Psoas muscle (tissue), 8 donors: ENCODE results near the gene SETBP1. TPM values are rescaled to one million over a fixed set of nuclear protein-coding genes. Genes with fewer than 3 reads are reported as not detected.

Source experiments
- ATAC-seq, 4 donors: fragments of 200-7000 bp; cut with Tn5 transposase; one replicate each; pipeline ENCODE4 v1.9.1; 2020; ENCODE audit warnings: moderate library complexity in 3 of 4, mild to moderate bottlenecking in 2 of 4
- DNase-seq, 2 donors: peaks; one replicate each; pipeline ENCODE4 v3.0.0-alpha.2; 2020
- H3K27ac ChIP-seq: fragments of 200-600 bp; one replicate; pipeline ENCODE4 v1.8.0; 2022
- H3K27me3 ChIP-seq, 3 donors: fragments of 200-600 bp in 1 of 3; one replicate each; pipeline versions ENCODE4 v1.6.1 to v1.8.0; 2013 to 2022; ENCODE audit warnings: low read length in 2 of 3, mild to moderate bottlenecking in 2 of 3, moderate library complexity in 1 of 3; ENCODE audit not compliant: insufficient read depth in 3 of 3
- H3K36me3 ChIP-seq, 2 donors: fragments of 200-600 bp in 1 of 2; one replicate each; pipeline versions ENCODE4 v1.6.1 to v1.8.0; 2013 to 2022; ENCODE audit warnings: low read depth in 1 of 2, mild to moderate bottlenecking in 1 of 2, moderate library complexity in 1 of 2; ENCODE audit not compliant: insufficient read depth in 1 of 2
- H3K4me1 ChIP-seq: fragments of 200-600 bp; one replicate; pipeline ENCODE4 v1.8.0; 2022
- H3K4me3 ChIP-seq: fragments of 200-600 bp; one replicate; pipeline ENCODE4 v1.8.0; 2022; ENCODE audit warnings: mild to moderate bottlenecking
- H3K9me3 ChIP-seq: fragments of 200-600 bp; one replicate; pipeline ENCODE4 v1.8.0; 2022
- WGBS, 3 donors: extraction: QIAGEN DNeasy Blood & Tissue Kit; methylation state at CpG; one replicate each; pipeline versions ENCODE4 v1.1.6 to v1.1.7; 2013; 5-methylcytosine and 5-hydroxymethylcytosine counted together
- intact Hi-C, 2 donors: fragments of 100-400 bp; cut with DNase I; formaldehyde crosslinking; loops; one replicate each; pipeline versions ENCODE4 v1.11.0 to v1.14.2; 2022
- polyA plus RNA-seq, 3 donors: library from polyadenylated mRNA; stranded (reverse); fragments of 200-250 nt; gene quantifications; one replicate each; pipeline ENCODE4 v1.2.3, GENCODE V29; 2013
- total RNA-seq, 4 donors: library from RNA; stranded (reverse); fragmentation: NEBNext Ultra II Directional in 2 of 4; extraction: Animal tissue kit (Norgen Biotek cat#: 25700) in 2 of 4; gene quantifications; one replicate each; pipeline versions ENCODE4 v1.2.1 to v1.2.4, GENCODE V29; 2021 to 2023
- TF ChIP-seq, protein P1 (sequence below): fragments of 200-600 bp; IDR thresholded peaks from one replicate; pipeline ENCODE4 v1.8.0; 2022; ENCODE audit warnings: antibody characterized with exemption
- donor health status: healthy with polysubstance abuse.
- donor health status: DM: no; HTN: no; CAD: no; lungs with moderate emphysema.
- donor health status: Bipolar disorder and iron deficiency.
- donor health status: healthy.
- donor health status: DM: yes; HTN: yes; CAD: no.
- donor health status: DM: no; HTN: no; CAD: no.
- donor health status: DM: no; HTN: no; CAD: no.
- donor health status: DM: yes; HTN: yes; CAD: no.

SETBP1 gene
- total and polyA plus RNA-seq, 7 donors = 0.61 to 21.0 (median 10.5) TPM

DNA sequence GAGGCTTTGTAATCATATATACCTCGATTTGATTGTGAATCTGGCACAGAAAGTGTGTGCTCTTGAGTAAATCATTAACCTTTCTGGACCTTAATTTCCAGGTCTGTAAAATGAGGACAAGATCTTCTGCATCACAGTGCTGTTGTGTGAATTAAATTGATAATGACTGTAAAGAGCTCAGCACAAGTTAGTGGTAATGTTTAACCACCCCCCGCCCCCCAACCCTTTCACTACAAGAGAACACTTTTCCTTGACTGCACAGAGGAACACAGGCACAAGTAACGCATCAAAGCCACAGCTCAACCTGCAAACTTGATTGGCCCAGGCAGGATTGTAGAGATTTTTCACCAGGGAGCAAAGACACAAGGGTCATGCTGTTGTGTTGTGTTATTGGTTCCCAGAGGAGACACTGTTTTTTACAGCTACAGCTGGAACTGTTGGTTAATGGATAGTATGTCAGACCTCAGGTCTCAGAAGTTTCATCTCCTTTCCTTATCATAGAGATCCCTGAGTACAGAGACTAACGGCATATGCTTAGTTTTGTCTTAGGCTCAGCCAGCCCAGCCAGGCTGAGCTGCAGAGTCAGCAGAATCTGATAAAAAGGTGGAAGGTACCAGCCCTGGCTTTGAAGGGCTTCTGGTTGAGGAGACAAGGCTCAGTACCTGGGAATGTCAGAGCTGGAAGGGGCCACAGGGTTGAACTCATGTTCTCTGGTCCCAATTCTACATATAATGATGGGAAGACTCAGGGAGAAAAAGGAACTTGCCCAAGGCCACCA lies 10.6 kb downstream of the SETBP1 start:
- H3K27me3 ChIP-seq = no peaks in the 10 kb centered on the region
- no peaks in the 10 kb centered on the region for H3K36me3 ChIP-seq
- DNase-seq = no peak
- intact Hi-C loops = no loop called here
- H3K4me3 ChIP-seq = no peak overlapping the region
- WGBS, 3 donors = 78 to 84% (median 80%) methylated on average over 4 of the region's 4 CpGs
- TF ChIP-seq, protein P1, sequence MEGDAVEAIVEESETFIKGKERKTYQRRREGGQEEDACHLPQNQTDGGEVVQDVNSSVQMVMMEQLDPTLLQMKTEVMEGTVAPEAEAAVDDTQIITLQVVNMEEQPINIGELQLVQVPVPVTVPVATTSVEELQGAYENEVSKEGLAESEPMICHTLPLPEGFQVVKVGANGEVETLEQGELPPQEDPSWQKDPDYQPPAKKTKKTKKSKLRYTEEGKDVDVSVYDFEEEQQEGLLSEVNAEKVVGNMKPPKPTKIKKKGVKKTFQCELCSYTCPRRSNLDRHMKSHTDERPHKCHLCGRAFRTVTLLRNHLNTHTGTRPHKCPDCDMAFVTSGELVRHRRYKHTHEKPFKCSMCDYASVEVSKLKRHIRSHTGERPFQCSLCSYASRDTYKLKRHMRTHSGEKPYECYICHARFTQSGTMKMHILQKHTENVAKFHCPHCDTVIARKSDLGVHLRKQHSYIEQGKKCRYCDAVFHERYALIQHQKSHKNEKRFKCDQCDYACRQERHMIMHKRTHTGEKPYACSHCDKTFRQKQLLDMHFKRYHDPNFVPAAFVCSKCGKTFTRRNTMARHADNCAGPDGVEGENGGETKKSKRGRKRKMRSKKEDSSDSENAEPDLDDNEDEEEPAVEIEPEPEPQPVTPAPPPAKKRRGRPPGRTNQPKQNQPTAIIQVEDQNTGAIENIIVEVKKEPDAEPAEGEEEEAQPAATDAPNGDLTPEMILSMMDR = no peak
- H3K4me1 ChIP-seq = peaks cover 63% of the 10 kb centered on the region
- no peak for ATAC-seq
- H3K27ac ChIP-seq = no peak overlapping the region
- H3K9me3 ChIP-seq = no peaks in the 10 kb centered on the region

DNA sequence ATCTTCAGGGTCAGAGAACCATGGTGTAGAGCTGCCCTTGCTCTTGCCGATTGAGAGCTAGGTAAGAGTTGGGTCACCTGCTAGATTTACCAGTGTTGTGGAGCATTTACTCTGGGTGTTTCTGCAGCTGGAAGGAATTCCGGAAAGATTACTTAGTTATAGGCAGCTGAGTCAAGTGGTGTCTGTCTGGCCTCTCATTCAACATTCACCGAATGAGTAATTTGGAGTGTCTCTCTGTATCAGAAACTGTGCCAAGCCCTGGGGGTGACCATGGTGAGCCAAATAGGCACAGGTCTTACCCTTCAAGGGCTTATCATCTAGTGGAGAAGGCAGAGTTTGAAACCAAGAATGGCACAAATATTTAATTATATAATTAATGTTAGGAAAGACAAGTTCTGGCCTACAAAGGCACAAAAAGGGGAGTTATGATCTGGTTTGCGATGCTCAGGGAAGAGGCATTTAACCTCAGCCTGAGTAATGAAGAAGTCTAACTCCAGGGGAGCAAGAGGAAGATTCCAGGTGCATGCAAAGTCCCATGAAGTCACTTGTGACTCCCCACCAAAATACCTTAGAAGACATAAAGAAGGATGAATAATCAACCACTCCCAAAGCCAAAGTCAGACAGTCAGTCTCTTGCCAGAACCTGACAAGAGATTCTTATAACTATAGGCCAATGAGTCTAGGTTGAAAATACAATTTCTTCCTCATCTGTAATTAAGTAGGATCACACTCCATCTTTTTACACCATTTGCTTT lies 12.5 kb downstream of the SETBP1 start:
- Histone ChIP-seq H3K4me1 (peaks cover 60% of the 10 kb centered on the region), H3K27me3 (no peaks in the 10 kb centered on the region), H3K9me3 (no peaks in the 10 kb centered on the region), H3K27ac (no peak overlapping the region), H3K4me3 (no peak overlapping the region), H3K36me3 (no peaks in the 10 kb centered on the region)
- 66 to 77% (median 73%) methylated on average over 4 of the region's 4 CpGs for WGBS, 3 donors
- no peak for DNase-seq
- ATAC-seq = peak in 1 of 4 donors; percentile 23
- TF ChIP-seq, protein P1 = no peak
- intact Hi-C loops = no loop called here

DNA sequence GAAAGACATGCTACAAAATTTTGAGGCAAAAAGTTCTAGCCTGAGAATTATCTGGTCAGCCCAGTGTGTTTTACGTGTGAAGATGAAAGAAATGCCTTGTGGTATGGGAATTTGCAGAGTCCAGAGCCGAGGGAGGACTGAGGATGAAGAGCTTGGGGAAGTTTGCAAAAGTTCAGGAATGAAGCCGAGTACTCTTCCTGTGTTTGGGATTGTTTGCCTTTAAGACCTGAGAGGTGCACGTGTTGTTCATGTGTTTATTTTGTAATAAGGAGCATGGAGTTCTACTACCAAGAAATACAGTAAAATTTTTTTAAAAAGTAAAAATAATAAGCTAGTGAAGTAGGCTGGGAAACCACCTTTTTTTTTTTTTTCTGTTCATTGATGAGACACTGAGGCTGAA lies 14.8 kb downstream of the SETBP1 start:
- TF ChIP-seq, protein P1 = no peak
- H3K27ac ChIP-seq = peak overlapping the region; percentile 75
- intact Hi-C loops = no loop called here
- no peaks in the 10 kb centered on the region for H3K36me3 ChIP-seq
- no peak overlapping the region for H3K4me3 ChIP-seq
- no peaks in the 10 kb centered on the region for H3K27me3 ChIP-seq
- peaks cover 51% of the 10 kb centered on the region for H3K4me1 ChIP-seq
- no peaks in the 10 kb centered on the region for H3K9me3 ChIP-seq
- DNase-seq (no peak), ATAC-seq (no peak)
- 67 to 83% (median 68%) methylated on average over 4 of the region's 4 CpGs for WGBS, 3 donors

DNA sequence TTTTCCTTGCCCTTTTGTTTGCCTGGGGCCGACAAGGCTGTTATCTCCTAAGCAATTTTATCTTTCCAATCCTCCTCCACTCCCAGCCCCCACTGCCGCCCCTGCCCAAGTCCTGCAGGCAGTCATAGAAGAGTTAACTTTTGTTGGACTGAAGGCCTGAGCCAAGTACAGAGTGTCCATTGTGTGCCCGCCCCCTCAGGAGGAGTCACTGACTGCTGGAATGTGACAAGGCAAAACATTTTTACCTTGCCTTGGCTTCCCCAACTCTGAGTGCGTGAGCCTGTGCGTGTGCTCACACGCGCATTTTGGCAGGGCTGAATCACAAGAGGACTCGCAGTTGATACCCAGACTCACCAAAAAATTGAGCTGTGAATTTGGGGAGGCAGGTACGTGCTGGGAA lies 16.2 kb downstream of the SETBP1 start:
- no peaks in the 10 kb centered on the region for H3K27me3 ChIP-seq
- 33 to 50% (median 34%) methylated on average over 9 of the region's 9 CpGs for WGBS, 3 donors
- no peaks in the 10 kb centered on the region for H3K36me3 ChIP-seq
- DNase-seq (peak; percentile 31 to 67), ATAC-seq (peak; percentile 68 to 88 (median 86))
- intact Hi-C loops = no loop called here
- H3K9me3 ChIP-seq = no peaks in the 10 kb centered on the region
- peak overlapping the region; percentile 75 for H3K27ac ChIP-seq
- TF ChIP-seq, protein P1 = no peak
- H3K4me3 ChIP-seq = peak overlapping the region; percentile 55
- peaks cover 53% of the 10 kb centered on the region for H3K4me1 ChIP-seq
